Measurements from ENCODE around the gene NHERF1.
A peak's percentile ranks its signal among the peaks of the same experiment; 100 is the strongest.

NHERF1 gene

DNA sequence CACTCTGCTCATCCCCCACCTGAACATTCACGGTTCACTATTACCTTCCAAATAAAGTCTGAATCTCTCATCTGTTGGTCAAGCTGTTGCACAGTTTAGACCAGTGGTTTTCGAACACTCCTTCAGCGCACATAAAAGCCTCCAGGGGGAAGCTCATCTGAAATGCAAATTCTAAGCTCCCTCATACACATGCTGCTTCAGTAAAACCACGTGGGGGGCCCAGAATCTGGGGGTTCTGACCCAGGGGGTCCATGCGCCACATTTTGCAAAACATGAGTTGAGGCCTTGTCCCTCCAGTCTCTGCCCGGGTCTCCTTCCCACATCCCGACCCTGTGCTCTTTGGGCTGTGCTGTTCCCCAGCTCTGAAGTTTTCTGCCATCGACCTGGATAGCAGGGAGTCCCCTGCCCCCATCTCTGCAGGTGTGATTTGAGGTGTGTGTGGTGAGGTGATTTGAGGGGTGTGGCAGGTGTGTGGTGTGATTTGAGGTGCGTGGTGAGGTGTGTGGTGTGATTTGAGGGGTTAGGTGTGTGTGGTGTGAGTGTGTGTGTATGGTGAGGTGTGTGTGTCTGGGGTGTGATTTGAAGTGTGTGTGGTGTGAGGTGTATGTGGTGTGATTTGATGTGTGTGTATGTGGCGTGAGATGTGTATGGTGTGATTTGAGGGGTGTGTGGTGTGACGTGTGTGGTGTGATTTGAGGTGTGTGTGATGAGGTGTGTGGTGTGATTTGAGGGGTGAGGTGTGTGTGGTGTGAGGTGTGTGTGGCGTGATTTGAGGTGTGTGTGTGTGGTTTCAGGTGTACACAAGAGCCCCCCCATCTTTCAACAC lies 16.2 kb upstream of the NHERF1 start:
- DNase-seq (ENCODE audit: low read depth) = no peak

DNA sequence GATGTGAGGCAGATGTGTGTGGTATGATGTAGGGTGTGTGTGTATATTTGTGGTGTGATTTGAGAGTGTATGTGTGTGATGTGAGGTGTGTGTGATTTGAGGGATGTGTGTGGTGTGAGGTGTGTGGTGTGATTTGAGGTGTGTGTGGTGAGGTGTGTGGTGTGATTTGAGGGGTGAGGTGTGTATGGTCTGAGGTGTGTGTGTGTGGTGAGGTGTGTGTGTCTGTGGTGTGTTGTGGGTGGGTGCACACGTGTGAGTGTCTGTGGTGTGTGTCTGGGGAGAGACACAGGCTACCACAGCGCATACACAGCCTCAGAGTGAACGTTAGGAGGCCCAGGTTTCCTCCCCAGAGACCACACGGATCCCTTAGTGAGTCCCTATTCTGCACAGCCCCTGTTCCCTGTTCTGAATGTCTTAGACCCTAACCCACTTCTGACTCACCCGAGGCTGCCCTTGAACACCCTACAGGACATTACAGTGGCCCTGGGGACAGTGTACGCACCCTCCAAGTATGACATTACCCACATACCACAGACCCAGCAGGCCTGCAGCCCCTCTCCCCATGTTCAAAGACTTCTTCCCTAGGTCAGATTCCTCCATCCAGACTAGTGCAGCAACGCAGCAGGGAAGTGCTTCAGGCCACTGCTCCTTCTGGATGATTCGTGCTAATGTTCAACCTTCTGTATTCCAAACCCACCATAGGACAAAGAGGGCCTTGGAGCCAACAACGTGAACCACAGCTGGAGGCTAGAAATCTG lies 14.9 kb upstream of the NHERF1 start:
- no peak for DNase-seq (ENCODE audit: low read depth)

DNA sequence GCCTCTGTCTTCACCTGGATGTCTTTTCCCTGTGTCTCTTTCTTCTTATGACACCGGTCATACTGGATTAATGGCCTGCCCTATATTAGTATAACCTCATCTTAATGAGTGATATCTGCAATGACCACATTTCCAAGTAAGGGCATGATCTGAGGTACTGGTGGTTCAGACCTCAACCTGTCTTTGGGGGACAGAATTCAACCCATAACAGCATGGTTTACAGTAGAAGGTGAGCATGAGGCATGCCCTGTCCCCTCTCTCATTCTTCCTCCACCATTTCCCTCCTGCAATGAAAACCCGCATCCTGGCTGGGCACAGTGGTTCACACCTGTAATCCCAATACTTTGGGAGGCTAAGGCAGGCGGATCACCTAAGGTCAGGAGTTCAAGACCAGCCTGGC lies 14.2 kb upstream of the NHERF1 start:
- no peak for DNase-seq (ENCODE audit: low read depth)

DNA sequence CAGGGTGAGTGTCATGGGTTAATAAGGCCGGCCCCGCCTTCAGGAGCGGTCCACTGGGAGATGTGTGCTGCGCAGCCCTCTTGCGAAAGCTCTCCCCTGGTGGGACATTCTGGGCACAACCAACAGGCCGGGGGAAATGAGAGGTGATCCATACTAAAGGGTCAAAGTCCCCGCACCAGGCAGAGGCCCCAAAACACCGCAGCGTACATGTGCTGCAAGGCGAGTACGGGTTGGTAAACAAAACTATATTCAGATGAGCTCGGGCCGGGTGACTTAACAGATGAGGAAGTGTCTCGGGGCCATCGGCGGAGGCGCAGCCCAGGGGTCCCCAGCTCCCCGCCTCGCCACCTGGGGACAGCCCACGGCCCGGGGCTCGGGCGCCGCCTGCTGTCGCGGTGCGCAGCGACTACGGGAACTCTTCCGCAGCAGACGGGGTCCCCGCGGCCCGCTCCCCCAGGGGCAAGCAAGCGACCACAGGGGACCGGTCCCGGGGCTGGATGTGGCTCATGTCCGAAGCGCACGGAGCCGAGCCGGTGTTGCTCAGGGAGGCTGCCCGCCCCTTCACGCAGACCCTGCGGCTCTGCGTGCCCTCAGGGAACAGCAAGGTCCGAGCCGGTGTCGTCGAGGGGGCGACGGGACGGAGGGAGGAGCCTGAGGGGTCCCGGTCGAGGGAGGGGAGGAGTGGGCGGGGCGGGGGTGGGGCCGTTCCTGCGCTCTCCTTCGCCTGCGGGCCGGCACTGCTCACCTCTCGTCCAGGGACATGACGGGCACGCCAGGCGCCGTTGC lies 11.7 kb upstream of the NHERF1 start, which contains the start of gene RAB37:
TSS of gene RAB37 (plus strand) at position 744 of the 786 bp plus-strand sequence. CDS start at position 761, 17 bp downstream.
- peak; percentile 39 for DNase-seq (ENCODE audit: low read depth)

DNA sequence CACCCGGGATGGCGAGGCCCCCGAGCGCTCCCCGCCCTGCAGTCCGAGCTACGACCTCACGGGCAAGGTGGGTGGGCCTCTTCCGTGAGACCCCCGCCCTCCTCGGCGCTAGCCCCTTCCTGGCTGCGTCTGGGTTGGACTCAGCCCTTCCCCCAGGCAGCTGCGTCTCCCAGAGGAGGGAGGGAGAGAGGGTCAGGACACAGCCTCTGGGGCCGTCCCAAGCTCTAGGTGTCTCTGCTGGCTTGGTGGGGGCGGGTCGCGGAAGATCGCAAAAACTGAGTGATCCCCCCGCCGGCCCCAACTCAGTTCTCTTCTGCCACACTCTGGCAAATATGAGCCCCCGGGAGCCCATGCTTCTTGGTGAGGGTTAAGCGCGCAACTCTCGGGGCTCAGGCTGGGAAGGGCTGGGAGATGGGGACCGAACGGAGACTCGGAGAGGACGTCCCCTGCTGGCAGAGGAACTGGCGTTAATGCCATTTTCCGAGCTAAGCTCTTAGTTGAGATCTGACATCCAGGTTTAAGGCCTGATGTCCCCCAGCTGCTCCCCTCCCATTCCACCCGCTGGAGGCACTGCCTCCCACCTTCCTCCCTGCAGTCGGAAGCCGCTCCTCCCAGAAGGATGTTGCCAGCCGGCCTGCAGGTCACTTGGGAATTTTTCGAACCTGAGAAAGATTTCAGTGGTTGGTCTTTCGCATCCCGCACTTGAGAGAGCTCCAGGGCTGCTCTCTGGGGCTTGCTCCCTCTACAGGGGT lies 11.0 kb upstream of the NHERF1 start:
- DNase-seq (ENCODE audit: low read depth) = peak; percentile 39

DNA sequence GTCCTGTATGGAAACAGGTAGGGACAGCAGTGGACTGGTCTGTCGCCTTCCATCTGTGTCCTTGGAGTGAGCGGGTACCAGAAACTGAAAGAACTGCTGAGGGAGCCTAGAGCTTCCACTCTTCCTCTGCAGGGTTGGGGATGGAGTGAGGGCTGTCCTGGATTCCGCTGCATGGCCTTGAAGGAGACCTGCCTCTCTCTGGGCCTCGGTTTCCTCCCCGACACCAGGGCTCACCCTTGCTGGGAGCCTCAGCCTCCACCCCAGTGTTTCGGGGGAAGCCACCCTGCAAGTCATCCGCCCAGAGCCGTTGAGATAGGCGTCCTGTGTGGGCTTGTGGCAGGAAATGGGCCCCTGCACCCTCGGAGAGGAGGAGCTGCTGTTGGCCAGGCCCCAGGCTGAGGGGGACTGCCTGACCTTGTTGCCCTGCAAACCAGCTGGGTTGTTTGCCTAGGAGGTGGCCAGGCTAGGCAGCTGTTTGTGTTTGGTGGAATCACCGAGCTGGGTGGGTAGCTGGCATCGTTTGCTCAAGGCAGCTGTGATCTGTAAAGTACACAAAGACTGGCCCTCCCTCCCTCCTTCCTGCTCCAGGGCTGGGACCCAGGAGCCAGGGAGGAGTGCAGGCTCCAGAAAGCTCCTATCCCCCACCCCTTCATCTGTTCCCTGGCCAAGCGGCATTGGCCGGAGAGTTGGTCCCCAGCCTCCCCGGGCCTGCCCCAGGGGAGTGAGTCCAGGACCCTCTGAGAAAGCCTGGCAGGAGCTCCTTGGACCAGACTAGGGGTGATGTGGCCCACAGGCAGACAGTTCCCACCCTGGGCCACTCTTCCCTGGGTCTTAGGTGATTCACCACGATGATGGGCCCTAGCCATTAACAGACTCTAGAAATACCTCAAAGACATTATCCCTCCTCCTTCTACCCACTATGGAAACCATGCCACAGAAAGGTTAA lies 10.1 kb upstream of the NHERF1 start:
- peak; percentile 60 for DNase-seq (ENCODE audit: low read depth)

DNA sequence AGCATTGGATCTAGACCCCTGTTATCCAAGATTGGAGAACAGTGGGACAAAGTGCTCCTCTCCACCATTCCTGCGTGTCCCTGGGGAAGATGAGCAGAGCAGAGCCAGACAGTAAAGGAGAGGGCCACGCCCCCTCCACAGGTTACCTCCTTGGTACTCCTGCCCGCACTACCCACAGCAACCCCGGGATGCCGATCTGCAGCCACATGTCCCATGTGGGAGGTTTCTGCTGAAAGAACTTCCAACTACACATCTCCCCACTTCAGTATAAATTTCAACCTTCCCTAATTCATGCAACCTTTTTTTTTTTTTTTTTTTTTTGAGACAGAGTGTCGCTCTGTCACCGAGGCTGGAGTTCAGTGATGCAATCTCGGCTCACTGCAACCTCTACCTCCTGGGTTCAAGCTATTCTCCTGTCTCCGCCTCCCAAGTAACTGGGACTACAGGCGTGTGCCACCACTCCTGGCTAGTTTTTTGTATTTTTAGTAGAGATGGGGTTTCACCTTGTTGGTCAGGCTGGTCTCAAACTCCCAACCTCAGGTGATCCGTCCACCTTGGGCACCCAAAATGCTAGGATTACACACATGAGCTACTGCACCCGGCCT lies 9.1 kb upstream of the NHERF1 start:
- DNase-seq (ENCODE audit: low read depth) = no peak

DNA sequence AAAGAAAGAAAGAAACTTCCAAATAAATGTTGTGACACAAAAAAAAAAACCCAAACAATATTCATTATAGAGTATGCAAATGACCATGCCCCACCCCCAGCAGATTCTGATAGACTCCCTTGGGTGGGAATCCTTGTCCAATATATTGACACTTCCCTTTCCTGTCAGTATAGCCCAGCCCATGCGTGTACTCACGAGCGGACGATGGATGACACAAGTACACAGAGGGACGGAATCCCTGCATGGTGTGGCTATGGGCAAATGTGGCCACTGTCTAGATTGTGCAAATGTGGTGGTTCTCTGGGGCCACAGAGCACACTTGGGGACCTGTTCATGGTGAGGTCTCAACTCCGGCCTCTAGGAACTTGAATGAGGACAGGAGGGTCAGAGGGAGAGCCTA lies 8.3 kb upstream of the NHERF1 start:
- DNase-seq (ENCODE audit: low read depth) = no peak

DNA sequence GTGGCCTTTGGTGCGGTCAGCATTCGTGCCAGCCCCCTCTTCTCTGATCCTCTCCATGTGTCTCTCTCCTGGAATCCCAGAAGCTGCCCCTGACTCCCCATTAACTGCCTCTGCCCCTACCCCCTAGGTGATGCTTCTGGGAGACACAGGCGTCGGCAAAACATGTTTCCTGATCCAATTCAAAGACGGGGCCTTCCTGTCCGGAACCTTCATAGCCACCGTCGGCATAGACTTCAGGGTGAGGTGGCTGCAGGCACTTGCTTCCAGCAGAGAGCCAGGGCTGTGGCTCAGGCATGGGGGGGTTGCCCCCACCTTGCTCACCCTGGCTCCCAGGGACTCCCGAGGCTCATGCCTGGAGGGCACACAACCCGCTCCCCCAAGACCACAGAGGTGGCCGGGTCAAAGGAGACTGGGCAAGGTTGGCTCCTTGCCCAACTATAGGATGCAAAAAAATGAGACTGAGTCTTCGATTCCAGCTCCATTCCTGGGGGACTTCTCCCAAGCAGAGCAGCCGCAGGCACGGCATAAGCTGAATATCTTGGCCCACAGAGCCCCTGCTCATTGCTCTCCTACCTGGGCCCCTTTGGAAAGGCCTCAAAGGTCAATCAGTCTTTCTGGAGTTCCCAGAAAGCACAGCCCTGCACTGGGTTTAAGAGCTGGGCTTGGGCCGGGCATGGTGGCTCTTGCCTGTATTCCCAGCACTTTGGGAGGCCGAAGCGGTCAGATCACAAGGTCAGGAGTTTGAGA lies 7.6 kb upstream of the NHERF1 start:
- DNase-seq (ENCODE audit: low read depth) = no peak

DNA sequence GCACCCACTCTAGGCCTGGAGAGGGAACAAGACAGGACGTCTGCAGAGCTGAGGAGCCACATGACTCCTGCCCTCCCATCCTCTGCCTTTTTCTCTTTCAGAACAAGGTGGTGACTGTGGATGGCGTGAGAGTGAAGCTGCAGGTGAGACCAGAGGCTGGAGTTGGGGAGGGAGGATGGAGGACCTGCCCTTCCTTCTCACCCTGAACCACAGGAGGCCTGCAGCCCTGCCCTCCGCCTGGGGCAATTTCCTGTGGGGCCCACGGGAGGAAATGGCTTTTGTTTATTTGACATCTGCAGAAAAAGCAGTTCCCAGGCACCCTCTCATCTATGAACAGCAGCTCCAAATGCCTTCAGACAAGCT lies 6.3 kb upstream of the NHERF1 start:
- DNase-seq (ENCODE audit: low read depth) = peak; percentile 42

DNA sequence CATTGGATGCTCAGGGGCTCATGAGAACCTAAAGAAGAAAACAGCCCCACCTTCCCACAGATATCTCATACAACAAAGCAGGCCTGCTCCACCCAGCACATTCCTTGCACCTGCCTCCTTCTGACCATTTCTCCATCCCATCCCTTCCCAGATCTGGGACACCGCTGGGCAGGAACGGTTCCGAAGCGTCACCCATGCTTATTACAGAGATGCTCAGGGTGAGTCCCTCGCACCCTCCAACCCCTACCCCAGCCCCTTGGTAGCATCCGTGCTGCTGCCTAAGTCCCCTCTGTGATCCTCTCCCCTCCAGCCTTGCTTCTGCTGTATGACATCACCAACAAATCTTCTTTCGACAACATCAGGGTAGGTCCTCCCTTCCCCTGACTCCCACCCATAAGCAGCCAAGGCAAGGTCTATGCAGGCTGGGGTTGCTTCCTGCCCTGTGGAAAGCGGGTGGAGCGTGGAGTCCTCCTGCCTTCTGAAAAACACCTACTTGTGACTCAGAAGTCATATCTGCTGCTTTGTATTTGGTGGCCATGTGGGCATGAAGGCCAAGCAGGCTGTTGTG lies 5.4 kb upstream of the NHERF1 start:
- DNase-seq (ENCODE audit: low read depth) = no peak

DNA sequence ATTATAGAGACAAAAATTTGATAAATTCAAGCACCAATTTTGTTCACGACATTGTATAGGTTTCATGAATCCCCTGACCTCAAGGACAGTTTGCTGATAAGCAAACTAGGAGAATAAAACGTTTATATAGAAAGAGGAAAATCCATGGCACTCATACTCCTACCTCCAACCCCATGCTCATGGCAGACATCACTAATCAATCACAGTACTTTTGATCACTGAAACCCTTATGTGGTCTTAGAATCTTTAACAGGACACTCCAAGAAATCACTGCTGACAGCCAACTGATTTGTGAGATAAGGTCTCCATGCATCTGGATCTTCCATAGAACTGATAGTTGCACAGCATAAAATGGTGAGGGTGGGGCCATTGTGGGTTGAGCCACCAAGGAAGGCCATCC lies 4.7 kb upstream of the NHERF1 start:
- no peak for DNase-seq (ENCODE audit: low read depth)

DNA sequence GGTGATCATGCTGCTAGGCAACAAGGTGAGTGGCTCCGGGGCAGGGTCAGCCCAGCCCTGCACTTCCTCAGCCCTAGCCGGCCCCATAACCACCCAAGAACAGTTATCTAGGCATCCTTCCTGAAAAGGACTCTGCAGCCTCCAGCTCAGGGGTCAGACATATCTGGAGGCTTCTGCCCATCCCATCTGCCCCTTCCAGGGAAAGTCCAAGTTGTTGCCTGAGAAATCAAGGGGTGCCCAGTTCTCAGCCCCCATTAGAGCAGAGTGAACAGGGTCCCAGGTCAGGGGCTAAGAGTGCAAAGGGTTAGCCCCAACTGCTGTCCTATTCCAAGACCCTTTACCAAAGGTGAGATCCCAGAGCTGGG lies 4.1 kb upstream of the NHERF1 start:
- DNase-seq (ENCODE audit: low read depth) = no peak

DNA sequence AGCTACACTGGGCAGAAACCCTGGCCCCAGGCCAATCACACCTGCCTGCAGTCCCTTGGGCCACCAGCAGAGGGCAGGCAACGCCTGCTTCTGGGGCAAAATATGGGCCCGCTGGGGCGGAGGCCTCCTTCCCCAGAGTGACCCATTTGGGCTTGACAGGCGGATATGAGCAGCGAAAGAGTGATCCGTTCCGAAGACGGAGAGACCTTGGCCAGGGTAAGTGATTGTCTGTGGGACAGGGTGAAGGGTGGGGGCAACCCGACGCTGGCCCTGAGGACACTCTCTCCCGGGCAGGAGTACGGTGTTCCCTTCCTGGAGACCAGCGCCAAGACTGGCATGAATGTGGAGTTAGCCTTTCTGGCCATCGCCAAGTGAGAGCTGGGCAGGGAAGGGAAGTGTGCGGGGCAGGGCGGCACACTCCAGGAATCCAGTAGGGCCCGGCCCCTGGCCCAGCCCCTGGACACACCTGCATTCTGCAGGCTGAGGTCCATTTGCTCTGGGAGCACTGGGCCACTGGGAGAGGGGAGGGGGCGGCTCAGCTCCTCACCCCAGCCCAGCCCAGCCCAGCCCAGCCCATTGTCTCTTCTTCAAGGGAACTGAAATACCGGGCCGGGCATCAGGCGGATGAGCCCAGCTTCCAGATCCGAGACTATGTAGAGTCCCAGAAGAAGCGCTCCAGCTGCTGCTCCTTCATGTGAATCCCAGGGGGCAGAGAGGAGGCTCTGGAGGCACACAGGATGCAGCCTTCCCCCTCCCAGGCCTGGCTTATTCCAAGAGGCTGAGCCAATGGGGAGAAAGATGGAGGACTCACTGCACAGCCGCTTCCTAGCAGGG lies 3.5 kb upstream of the NHERF1 start:
- DNase-seq (ENCODE audit: low read depth) = peak; percentile 82

DNA sequence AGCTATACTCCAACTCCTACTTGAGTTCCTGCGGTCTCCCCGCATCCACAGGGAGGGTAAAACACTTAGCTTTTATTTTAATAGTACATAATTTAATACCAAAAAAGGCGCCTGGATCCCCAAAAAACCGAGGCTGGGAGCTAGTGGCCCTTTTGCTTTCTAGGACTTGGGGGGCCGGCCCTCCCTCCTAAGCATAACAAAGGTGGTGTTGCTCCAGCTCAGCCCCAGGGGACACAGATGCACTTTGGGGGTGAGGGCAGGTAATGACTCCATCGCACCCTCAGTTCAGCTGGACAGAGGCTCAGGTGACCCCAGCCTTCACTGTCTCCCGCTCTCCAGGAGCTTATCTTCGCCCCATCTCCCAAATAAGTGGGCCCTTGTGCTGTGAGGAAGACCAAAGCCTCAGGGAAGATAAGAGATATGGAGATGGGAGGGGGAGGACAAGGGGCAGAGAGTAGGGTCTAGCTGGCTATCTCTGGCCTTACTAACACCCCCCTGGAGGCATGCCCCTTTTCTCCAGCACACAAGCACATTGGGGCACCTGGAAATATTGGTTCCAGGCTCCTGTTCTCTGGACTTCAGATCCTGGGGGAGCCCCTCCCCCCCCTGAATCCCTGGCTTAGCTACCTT lies 2.8 kb upstream of the NHERF1 start:
- DNase-seq (ENCODE audit: low read depth) = no peak

DNA sequence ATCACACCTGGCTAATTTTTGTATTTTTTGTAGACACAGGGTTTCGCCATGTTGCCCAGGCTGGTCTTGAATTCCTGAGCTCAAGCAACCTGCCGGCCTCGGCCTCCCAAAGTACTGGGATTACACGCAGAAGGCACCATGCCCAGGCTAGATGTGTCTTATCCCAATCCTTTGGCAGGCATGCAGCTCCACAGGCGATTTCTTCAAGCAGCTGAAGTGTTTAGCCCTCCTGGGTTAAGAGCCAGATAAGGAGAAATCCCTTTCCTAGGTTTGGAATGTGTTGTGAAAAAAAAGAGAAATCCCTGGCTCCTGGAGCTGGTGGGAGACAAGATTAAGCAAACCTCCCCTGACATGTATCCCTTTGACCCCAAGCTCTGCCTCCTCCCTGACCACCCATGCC lies 2.1 kb upstream of the NHERF1 start:
- DNase-seq (ENCODE audit: low read depth) = no peak

DNA sequence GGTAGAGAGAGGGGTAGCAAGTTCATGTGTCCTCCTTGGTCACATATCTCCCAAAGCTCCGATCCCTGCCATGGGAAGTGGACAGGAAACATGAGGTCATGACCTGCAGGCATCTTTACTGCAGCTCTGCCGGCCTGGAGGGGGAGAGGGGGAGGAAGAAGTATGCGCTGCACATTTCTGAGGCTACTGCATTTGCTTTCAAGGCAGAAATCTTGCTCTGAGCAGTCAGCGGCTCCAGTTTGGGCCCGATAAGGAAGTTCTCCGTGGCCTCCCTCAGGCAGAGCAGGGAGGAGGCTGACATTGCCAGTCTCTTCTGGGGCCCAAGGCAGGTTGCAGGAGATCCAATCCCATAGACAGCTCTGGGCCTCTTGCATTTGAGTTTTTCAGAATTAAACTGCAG lies 1.5 kb upstream of the NHERF1 start:
- DNase-seq (ENCODE audit: low read depth) = no peak

DNA sequence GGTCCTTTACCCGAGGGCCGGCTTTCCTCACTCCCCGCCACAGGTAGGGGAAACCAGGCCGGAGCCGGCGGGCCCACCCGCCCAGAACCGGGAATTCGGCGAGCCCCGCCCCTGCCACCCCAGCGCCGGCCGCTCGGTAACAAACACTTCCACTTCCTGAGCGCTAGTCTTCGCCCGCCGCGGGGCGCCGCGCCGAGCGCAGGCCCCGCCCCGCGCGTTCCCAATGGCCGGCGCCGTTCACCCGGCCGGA lies 224 bp upstream of the NHERF1 start:
- DNase-seq (ENCODE audit: low read depth) = no peak

All from activated T-cell treated with anti-CD3 and anti-CD28 coated beads for 1 hour (primary cell).